T-helper 2 cell treated with Interferon-gamma antibody and Interleukin-4, amounts not matched to agents 5 μg/mL and 100 μg/mL, for 36 hours (primary cell): ENCODE results near the gene GAS1.

Experiments used
- DNase-seq: peaks from one replicate; pipeline ENCODE4 v3.0.0; 2021; ENCODE audit warnings: low spot score
- H3K27ac Mint-ChIP-seq: one replicate; pipeline ENCODE4 v1.8.0; 2021; ENCODE audit warnings: mild to moderate bottlenecking, mixed read lengths
- H3K27me3 Mint-ChIP-seq: one replicate; pipeline ENCODE4 v1.8.0; 2021; ENCODE audit warnings: low read depth, mixed read lengths
- H3K36me3 Mint-ChIP-seq: one replicate; pipeline ENCODE4 v1.8.0; 2021; ENCODE audit warnings: low read depth, mixed read lengths
- H3K4me1 Mint-ChIP-seq: one replicate; pipeline ENCODE4 v1.8.0; 2021; ENCODE audit warnings: low read depth, mixed read lengths
- H3K4me3 Mint-ChIP-seq: one replicate; pipeline ENCODE4 v1.8.0; 2022; ENCODE audit warnings: mild to moderate bottlenecking, moderate library complexity, mixed read lengths
- H3K9me3 Mint-ChIP-seq: one replicate; pipeline ENCODE4 v1.8.0; 2021; ENCODE audit warnings: mixed read lengths

The GAS1 gene

DNA sequence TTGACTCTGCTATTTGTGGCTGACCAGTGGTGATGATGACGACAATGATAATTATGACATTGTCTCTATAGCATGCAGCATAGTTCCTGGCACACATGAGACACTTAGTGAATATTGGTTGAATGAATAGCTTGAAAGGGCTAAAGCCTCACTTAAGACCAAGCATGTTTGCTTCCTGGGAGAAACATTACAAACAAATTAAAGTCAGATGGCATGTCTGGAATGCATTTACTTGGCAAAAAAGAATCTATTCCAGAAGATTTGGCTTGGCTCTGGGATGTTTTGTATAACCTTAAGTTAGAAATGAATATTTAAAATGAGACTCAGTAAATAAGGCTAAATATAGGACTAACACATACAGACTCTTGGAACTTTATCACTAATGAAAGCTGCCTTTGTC is 21.6 kb downstream of the GAS1 start:
- Mint-ChIP-seq H3K27ac (no peak overlapping the region), H3K9me3 (peaks cover 3% of the 10 kb centered on the region), H3K4me3 (no peak overlapping the region), H3K27me3 (peaks cover 4% of the 10 kb centered on the region), H3K36me3 (no peaks in the 10 kb centered on the region), H3K4me1 (no peaks in the 10 kb centered on the region)
- DNase-seq: no peak

- H3K27ac Mint-ChIP-seq: no peak overlapping the region
- no peaks in the 10 kb centered on the region for H3K36me3 Mint-ChIP-seq
- no peaks in the 10 kb centered on the region for H3K27me3 Mint-ChIP-seq
- H3K9me3 Mint-ChIP-seq: no peaks in the 10 kb centered on the region
- no peaks in the 10 kb centered on the region for H3K4me1 Mint-ChIP-seq
- no peak overlapping the region for H3K4me3 Mint-ChIP-seq
- no peak for DNase-seq
Measured at GRCh38 chr9:86924206-86924605, 23.1 kb downstream of the GAS1 start.

GRCh38 chr9:86921151-86921923 is 26.0 kb downstream of the GAS1 start:
- Mint-ChIP-seq H3K9me3 (no peaks in the 10 kb centered on the region), H3K36me3 (no peaks in the 10 kb centered on the region), H3K27ac (no peak overlapping the region), H3K4me1 (no peaks in the 10 kb centered on the region), H3K4me3 (no peak overlapping the region), H3K27me3 (peaks cover 2% of the 10 kb centered on the region)
- no peak for DNase-seq

GRCh38 chr9:86918556-86918955 is 28.8 kb downstream of the GAS1 start:
- no peaks in the 10 kb centered on the region for H3K36me3 Mint-ChIP-seq
- H3K27ac Mint-ChIP-seq: no peak overlapping the region
- H3K27me3 Mint-ChIP-seq: peaks cover 2% of the 10 kb centered on the region
- DNase-seq: no peak
- no peaks in the 10 kb centered on the region for H3K4me1 Mint-ChIP-seq
- no peaks in the 10 kb centered on the region for H3K9me3 Mint-ChIP-seq
- H3K4me3 Mint-ChIP-seq: no peak overlapping the region

- H3K4me1 Mint-ChIP-seq: no peaks in the 10 kb centered on the region
- peaks cover 3% of the 10 kb centered on the region for H3K27me3 Mint-ChIP-seq
- DNase-seq: no peak
- no peak overlapping the region for H3K27ac Mint-ChIP-seq
- H3K4me3 Mint-ChIP-seq: no peak overlapping the region
- no peaks in the 10 kb centered on the region for H3K36me3 Mint-ChIP-seq
- no peaks in the 10 kb centered on the region for H3K9me3 Mint-ChIP-seq
Measured at GRCh38 chr9:86912210-86912609, 35.1 kb downstream of the GAS1 start.

DNA sequence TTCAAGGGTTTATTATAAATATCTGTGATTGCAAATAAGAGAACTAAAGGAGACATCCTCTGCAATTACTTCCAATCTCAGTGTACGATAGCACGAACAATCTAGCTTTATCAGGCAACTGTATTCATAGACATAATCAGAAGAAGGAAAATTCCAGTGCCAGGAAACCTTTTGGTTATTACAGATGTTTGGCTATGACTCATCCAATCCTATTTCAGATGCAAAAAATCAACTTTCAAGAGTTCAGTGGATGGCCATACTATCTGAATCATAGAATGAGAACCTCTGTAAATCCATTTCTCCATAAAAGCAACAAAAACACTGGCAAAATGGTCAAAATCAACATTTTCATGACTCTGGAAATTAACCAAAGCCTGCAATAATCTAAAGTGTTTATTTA is 37.9 kb downstream of the GAS1 start:
- H3K4me3 Mint-ChIP-seq: no peak overlapping the region
- no peak for DNase-seq
- H3K27me3 Mint-ChIP-seq: peaks cover 5% of the 10 kb centered on the region
- no peaks in the 10 kb centered on the region for H3K4me1 Mint-ChIP-seq
- H3K36me3 Mint-ChIP-seq: no peaks in the 10 kb centered on the region
- no peak overlapping the region for H3K27ac Mint-ChIP-seq
- no peaks in the 10 kb centered on the region for H3K9me3 Mint-ChIP-seq

DNA sequence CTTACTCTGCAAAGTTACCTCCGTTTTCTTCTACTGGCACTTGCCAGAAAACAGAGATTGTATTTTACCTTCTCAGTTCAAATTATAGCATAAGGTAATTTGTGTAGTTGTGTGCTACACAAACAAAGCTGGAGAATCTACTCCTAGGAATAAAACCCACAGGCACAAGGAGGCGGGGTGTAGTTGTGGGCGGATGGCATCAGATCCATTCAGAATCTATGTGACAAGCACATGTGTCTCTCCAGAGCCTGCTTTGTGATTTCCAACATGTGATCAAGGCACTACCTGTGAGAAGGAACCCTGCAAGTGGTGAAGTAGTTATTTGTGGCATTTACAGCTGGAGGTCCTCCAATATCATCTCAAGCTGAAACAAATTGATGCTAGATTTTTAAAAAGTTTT is 39.0 kb downstream of the GAS1 start:
- Mint-ChIP-seq H3K9me3 (no peaks in the 10 kb centered on the region), H3K4me1 (no peaks in the 10 kb centered on the region), H3K36me3 (no peaks in the 10 kb centered on the region), H3K27ac (no peak overlapping the region), H3K27me3 (peaks cover 13% of the 10 kb centered on the region), H3K4me3 (no peak overlapping the region)
- no peak for DNase-seq

GRCh38 chr9:86907346-86907745 is 40.0 kb downstream of the GAS1 start:
- Mint-ChIP-seq H3K9me3 (no peaks in the 10 kb centered on the region), H3K27me3 (peaks cover 22% of the 10 kb centered on the region), H3K27ac (no peak overlapping the region), H3K36me3 (no peaks in the 10 kb centered on the region), H3K4me3 (no peak overlapping the region), H3K4me1 (no peaks in the 10 kb centered on the region)
- no peak for DNase-seq

DNA sequence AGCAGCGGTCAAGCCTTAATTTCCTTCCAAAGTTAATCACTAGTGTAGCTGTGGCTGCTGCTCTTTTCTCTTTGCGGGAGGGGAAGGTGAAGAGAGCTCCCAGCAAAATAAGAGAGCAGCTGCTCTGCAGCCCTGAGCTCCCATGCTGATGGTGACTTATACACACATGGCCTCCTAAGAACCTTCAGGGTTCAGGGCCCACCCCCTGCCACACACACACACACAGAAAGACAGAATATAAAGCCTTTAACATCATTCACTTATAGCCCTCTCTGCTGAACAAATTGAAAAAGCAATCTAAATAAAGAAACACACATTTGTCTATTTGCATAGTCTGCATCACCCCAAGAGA is 43.6 kb downstream of the GAS1 start:
- Mint-ChIP-seq H3K9me3 (no peaks in the 10 kb centered on the region), H3K4me1 (no peaks in the 10 kb centered on the region), H3K4me3 (no peak overlapping the region), H3K27me3 (peaks cover 36% of the 10 kb centered on the region), H3K36me3 (no peaks in the 10 kb centered on the region), H3K27ac (no peak overlapping the region)
- no peak for DNase-seq

DNA sequence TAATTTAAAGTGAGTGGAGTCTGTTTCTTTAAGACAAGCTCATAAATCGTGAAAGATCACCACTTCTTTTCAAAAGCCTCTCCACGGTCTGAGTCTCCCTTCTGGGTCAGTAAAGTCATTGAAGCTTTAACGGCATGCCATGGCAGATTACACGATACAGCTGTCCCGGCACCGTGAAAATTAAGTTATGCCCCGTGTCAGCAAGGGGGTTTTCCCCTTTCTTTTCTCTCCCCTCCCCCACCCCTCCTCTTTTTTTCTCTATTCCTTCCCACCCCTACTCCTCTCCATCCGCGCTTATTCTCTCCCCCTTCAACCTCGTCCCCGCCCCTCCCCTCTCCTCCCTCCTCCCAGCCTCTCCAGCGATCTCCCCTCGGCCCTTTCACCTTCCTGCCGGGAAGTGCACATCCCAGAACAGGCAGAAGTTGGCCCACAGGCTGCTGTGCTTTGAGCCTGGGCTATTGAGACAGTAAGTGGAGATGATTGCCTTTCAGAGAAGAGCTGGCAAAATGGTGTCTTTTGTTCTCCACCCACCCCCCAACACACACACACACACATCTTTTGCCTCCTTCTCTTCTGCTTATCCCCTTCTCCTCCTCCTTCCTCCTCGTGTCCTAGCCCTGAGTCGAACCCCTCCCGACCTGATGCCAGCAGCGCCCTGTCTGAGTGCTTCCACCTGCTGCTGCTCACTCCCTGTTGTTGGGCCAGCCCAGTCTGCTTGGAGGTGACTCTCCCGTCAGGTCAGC is 44.1 kb downstream of the GAS1 start:
- Mint-ChIP-seq H3K4me3 (no peak overlapping the region), H3K27ac (no peak overlapping the region), H3K4me1 (no peaks in the 10 kb centered on the region), H3K9me3 (no peaks in the 10 kb centered on the region), H3K36me3 (no peaks in the 10 kb centered on the region), H3K27me3 (peaks cover 36% of the 10 kb centered on the region)
- DNase-seq: no peak

DNA sequence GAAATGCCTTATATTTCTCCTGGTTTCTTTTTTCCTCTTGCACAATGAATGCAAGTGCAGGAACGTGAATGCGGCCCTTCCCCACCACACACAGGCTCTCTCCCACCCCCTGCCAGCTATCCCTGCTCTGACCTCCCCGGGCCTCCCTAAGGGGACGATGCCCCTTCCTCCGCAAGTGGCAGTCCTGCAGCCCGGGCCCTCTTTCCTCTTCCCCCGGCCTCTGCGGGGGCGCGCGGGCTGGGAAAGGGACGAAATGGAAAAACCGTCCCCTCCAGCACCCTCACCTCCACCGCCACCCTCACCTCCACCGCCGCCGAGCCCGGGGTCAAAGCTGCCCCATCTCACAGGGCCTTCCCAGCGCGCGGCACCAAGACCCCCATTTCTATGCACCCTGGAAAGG is 44.7 kb downstream of the GAS1 start:
- H3K36me3 Mint-ChIP-seq: no peaks in the 10 kb centered on the region
- peaks cover 36% of the 10 kb centered on the region for H3K27me3 Mint-ChIP-seq
- no peak for DNase-seq
- H3K9me3 Mint-ChIP-seq: no peaks in the 10 kb centered on the region
- H3K4me1 Mint-ChIP-seq: no peaks in the 10 kb centered on the region
- no peak overlapping the region for H3K4me3 Mint-ChIP-seq
- H3K27ac Mint-ChIP-seq: no peak overlapping the region

DNA sequence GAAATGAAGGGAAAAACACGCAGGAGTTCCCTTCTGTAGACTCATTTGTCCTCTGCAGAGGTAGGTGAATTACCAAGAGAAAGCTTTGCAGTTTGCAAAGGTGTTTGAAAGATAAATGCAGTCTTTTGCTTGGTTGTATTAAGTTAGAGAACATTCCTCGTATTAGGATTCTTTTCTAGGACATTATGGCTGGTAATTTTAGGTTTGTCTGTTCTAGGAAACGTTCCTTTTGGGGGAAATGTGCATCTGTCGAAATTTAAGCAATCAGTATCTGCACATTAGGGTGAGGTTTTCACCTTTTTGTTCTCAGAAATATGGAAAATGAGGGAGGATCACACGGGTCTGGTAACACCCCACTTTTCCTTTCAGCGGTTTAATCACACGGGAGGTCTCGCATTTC is 45.1 kb downstream of the GAS1 start:
- Mint-ChIP-seq H3K36me3 (no peaks in the 10 kb centered on the region), H3K9me3 (no peaks in the 10 kb centered on the region), H3K4me3 (no peak overlapping the region), H3K27ac (no peak overlapping the region), H3K4me1 (no peaks in the 10 kb centered on the region), H3K27me3 (peaks cover 36% of the 10 kb centered on the region)
- DNase-seq: no peak

GRCh38 chr9:86901511-86901910 is 45.8 kb downstream of the GAS1 start:
- no peak for DNase-seq
- Mint-ChIP-seq H3K27me3 (peaks cover 35% of the 10 kb centered on the region), H3K9me3 (no peaks in the 10 kb centered on the region), H3K36me3 (no peaks in the 10 kb centered on the region), H3K27ac (no peak overlapping the region), H3K4me1 (no peaks in the 10 kb centered on the region), H3K4me3 (no peak overlapping the region)
